ENCODE measurements around the gene EYS.

The EYS gene

DNA sequence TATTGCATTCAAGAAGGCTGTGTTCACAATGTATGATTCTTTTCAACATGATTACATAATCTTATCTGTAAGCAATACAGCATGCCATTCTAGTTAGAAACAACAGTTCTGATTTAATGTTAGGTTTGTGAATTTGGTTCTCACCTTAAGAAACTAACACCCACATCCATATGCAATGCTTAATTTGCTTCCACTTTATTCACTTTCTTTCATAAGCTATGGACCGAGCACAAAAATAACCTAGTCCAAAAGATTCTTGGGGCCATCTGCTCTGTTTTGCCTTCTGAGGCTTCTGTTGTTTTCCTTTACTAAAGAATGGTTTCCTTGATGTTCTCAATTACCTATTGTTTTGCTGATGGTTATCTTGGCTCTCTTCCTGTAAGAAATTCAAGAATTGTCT is 258.2 kb downstream of the EYS start:
- no peaks in the 10 kb centered on the region for H3K4me1 ChIP-seq (ENCODE audit: control extremely low read depth in 1 of 4, control insufficient read depth in 4 of 4, insufficient read depth in 4 of 4, low read length in 3 of 4)
- 86% methylated on average over 1 of the region's 1 CpG for WGBS (ENCODE audit: insufficient coverage)
- POLR2A ChIA-PET, result no interaction called here

GRCh38 chr6:65436281-65436680 is 270.7 kb downstream of the EYS start:
- Histone ChIP-seq H3K4me1 (ENCODE audit: control extremely low read depth in 1 of 4, control insufficient read depth in 4 of 4, insufficient read depth in 4 of 4, low read length in 3 of 4) (no peaks in the 10 kb centered on the region), H3K27me3 (replicated peaks in 2 of 5; ENCODE audit: control insufficient read depth in 4 of 5, insufficient read depth in 5 of 5, low read length in 4 of 5) (no peaks in the 10 kb centered on the region), H3K9me3 (ENCODE audit: control extremely low read depth in 1 of 5, control insufficient read depth in 4 of 5, insufficient read depth in 2 of 5, low read depth in 1 of 5, low read length in 4 of 5) (no peaks in the 10 kb centered on the region), H3K4me3 (ENCODE audit: control insufficient read depth in 1 of 7, extremely low read depth in 1 of 7, insufficient read depth in 4 of 7, low read depth in 2 of 7, low read length in 6 of 7) (no peak overlapping the region), H3K36me3 (ENCODE audit: control insufficient read depth in 4 of 4, insufficient read depth in 4 of 4, low read length in 3 of 4) (no peaks in the 10 kb centered on the region), H3K27ac (ENCODE audit: insufficient read depth in 1 of 2, low read depth in 1 of 2, low read length in 2 of 2, poor library complexity in 1 of 2, severe bottlenecking in 2 of 2) (no peak overlapping the region)
- POLR2A ChIA-PET, result no interaction called here
- WGBS (ENCODE audit: insufficient coverage), result no CpG with 5 or more reads among the region's 1 CpG
- CTCF ChIA-PET, result no interaction called here
- no peak for DNase-seq

More for the DNA sequence above, 258.2 kb downstream of the EYS start:
- no peak for DNase-seq
- H3K27me3 ChIP-seq (replicated peaks in 2 of 5; ENCODE audit: control insufficient read depth in 4 of 5, insufficient read depth in 5 of 5, low read length in 4 of 5), result no peaks in the 10 kb centered on the region
- H3K36me3 ChIP-seq (ENCODE audit: control insufficient read depth in 4 of 4, insufficient read depth in 4 of 4, low read length in 3 of 4), result no peaks in the 10 kb centered on the region
- H3K9me3 ChIP-seq (ENCODE audit: control extremely low read depth in 1 of 5, control insufficient read depth in 4 of 5, insufficient read depth in 2 of 5, low read depth in 1 of 5, low read length in 4 of 5), result no peaks in the 10 kb centered on the region
- no peak overlapping the region for H3K27ac ChIP-seq (ENCODE audit: insufficient read depth in 1 of 2, low read depth in 1 of 2, low read length in 2 of 2, poor library complexity in 1 of 2, severe bottlenecking in 2 of 2)
- H3K4me3 ChIP-seq (ENCODE audit: control insufficient read depth in 1 of 7, extremely low read depth in 1 of 7, insufficient read depth in 4 of 7, low read depth in 2 of 7, low read length in 6 of 7), result no peak overlapping the region
- CTCF ChIA-PET, result no interaction called here

DNA sequence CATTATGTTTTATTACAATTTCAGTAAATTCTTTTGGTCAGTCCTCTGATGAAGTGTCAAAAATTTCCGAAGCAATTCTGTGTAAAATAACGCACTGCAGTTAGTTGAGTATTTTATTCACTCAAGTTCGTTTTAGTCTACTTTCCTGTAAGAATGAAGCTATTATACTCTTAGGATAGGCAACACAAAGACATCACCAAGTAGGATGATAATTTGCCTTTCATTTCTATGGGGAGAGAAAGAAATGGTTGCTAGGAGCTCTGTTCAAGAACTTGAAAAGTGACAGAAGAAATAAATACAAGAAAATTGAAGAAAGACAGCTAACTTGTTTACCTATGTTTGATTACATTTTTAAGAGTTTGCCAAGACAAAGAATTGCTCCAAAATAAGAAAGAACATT is 290.4 kb downstream of the EYS start:
- Histone ChIP-seq H3K36me3 (ENCODE audit: control insufficient read depth in 4 of 4, insufficient read depth in 4 of 4, low read length in 3 of 4) (no peaks in the 10 kb centered on the region), H3K9me3 (ENCODE audit: control extremely low read depth in 1 of 5, control insufficient read depth in 4 of 5, insufficient read depth in 2 of 5, low read depth in 1 of 5, low read length in 4 of 5) (no peaks in the 10 kb centered on the region), H3K27ac (ENCODE audit: insufficient read depth in 1 of 2, low read depth in 1 of 2, low read length in 2 of 2, poor library complexity in 1 of 2, severe bottlenecking in 2 of 2) (no peak overlapping the region), H3K27me3 (replicated peaks in 2 of 5; ENCODE audit: control insufficient read depth in 4 of 5, insufficient read depth in 5 of 5, low read length in 4 of 5) (no peaks in the 10 kb centered on the region), H3K4me3 (ENCODE audit: control insufficient read depth in 1 of 7, extremely low read depth in 1 of 7, insufficient read depth in 4 of 7, low read depth in 2 of 7, low read length in 6 of 7) (no peak overlapping the region), H3K4me1 (ENCODE audit: control extremely low read depth in 1 of 4, control insufficient read depth in 4 of 4, insufficient read depth in 4 of 4, low read length in 3 of 4) (no peaks in the 10 kb centered on the region)
- no peak for DNase-seq
- CTCF ChIA-PET, result no interaction called here
- POLR2A ChIA-PET, result no interaction called here
- WGBS (ENCODE audit: insufficient coverage), result 100% methylated on average over 2 of the region's 3 CpGs

DNA sequence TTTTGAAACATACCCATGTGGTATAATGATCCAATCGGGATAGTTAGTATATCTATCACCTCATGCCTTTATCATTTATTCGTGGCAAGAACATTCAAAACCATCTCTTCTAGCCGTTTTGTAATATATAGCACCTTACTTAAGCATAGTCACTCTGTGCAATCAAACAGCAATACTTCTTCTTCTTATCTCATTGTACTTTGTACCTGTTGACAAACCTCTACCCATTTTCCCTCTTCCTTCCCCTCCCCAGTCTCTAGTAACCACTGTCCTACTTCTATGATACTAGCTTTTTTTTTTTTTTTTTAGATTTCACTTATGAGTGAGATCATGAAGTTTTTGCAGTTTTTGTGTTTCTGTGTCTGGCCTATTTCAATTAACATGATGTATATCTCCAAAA is 296.7 kb downstream of the EYS start:
- CTCF ChIA-PET, result no interaction called here
- no peak overlapping the region for H3K27ac ChIP-seq (ENCODE audit: insufficient read depth in 1 of 2, low read depth in 1 of 2, low read length in 2 of 2, poor library complexity in 1 of 2, severe bottlenecking in 2 of 2)
- 100% methylated on average over 2 of the region's 3 CpGs for WGBS (ENCODE audit: insufficient coverage)
- DNase-seq, result no peak
- no peaks in the 10 kb centered on the region for H3K36me3 ChIP-seq (ENCODE audit: control insufficient read depth in 4 of 4, insufficient read depth in 4 of 4, low read length in 3 of 4)
- H3K4me1 ChIP-seq (ENCODE audit: control extremely low read depth in 1 of 4, control insufficient read depth in 4 of 4, insufficient read depth in 4 of 4, low read length in 3 of 4), result no peaks in the 10 kb centered on the region
- H3K9me3 ChIP-seq (ENCODE audit: control extremely low read depth in 1 of 5, control insufficient read depth in 4 of 5, insufficient read depth in 2 of 5, low read depth in 1 of 5, low read length in 4 of 5), result peaks cover 0 to 2% (median 0%) of the 10 kb centered on the region in 5 experiments
- POLR2A ChIA-PET, result no interaction called here
- no peaks in the 10 kb centered on the region for H3K27me3 ChIP-seq (replicated peaks in 2 of 5; ENCODE audit: control insufficient read depth in 4 of 5, insufficient read depth in 5 of 5, low read length in 4 of 5)
- H3K4me3 ChIP-seq (ENCODE audit: control insufficient read depth in 1 of 7, extremely low read depth in 1 of 7, insufficient read depth in 4 of 7, low read depth in 2 of 7, low read length in 6 of 7), result no peak overlapping the region

DNA sequence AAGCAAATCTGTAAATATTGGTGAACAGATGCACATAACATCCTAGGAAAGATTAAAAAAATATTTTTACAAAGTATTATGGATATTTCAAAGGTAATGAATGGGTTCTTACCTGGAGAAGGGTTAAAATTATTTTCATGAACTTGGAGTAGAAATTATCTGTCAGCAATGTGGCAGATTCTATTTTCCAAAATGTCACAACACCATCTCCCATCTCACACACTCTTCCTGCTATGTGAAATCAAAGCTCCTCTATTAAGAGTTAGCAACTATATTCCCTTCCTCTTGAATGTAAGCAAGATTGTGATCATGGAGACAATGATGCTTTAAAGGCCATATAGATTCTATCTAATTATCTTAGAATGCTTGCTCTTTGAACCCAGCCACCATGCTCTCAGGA is 304.5 kb downstream of the EYS start:
- POLR2A ChIA-PET, result no interaction called here
- CTCF ChIA-PET, result no interaction called here
- Histone ChIP-seq H3K27me3 (replicated peaks in 2 of 5; ENCODE audit: control insufficient read depth in 4 of 5, insufficient read depth in 5 of 5, low read length in 4 of 5) (no peaks in the 10 kb centered on the region), H3K4me1 (ENCODE audit: control extremely low read depth in 1 of 4, control insufficient read depth in 4 of 4, insufficient read depth in 4 of 4, low read length in 3 of 4) (no peaks in the 10 kb centered on the region), H3K36me3 (ENCODE audit: control insufficient read depth in 4 of 4, insufficient read depth in 4 of 4, low read length in 3 of 4) (no peaks in the 10 kb centered on the region), H3K4me3 (ENCODE audit: control insufficient read depth in 1 of 7, extremely low read depth in 1 of 7, insufficient read depth in 4 of 7, low read depth in 2 of 7, low read length in 6 of 7) (no peak overlapping the region), H3K27ac (ENCODE audit: insufficient read depth in 1 of 2, low read depth in 1 of 2, low read length in 2 of 2, poor library complexity in 1 of 2, severe bottlenecking in 2 of 2) (no peak overlapping the region), H3K9me3 (ENCODE audit: control extremely low read depth in 1 of 5, control insufficient read depth in 4 of 5, insufficient read depth in 2 of 5, low read depth in 1 of 5, low read length in 4 of 5) (peaks cover 0 to 2% (median 0%) of the 10 kb centered on the region in 5 experiments)
- DNase-seq, result no peak

GRCh38 chr6:65399355-65400084 is 307.5 kb downstream of the EYS start:
- ChIA-PET POLR2A (no interaction called here), CTCF (no interaction called here)
- H3K4me1 ChIP-seq (ENCODE audit: control extremely low read depth in 1 of 4, control insufficient read depth in 4 of 4, insufficient read depth in 4 of 4, low read length in 3 of 4), result no peaks in the 10 kb centered on the region
- H3K27me3 ChIP-seq (replicated peaks in 2 of 5; ENCODE audit: control insufficient read depth in 4 of 5, insufficient read depth in 5 of 5, low read length in 4 of 5), result no peaks in the 10 kb centered on the region
- H3K4me3 ChIP-seq (ENCODE audit: control insufficient read depth in 1 of 7, extremely low read depth in 1 of 7, insufficient read depth in 4 of 7, low read depth in 2 of 7, low read length in 6 of 7), result no peak overlapping the region
- no peaks in the 10 kb centered on the region for H3K9me3 ChIP-seq (ENCODE audit: control extremely low read depth in 1 of 5, control insufficient read depth in 4 of 5, insufficient read depth in 2 of 5, low read depth in 1 of 5, low read length in 4 of 5)
- WGBS (ENCODE audit: insufficient coverage), result no CpG with 5 or more reads among the region's 1 CpG
- no peaks in the 10 kb centered on the region for H3K36me3 ChIP-seq (ENCODE audit: control insufficient read depth in 4 of 4, insufficient read depth in 4 of 4, low read length in 3 of 4)
- H3K27ac ChIP-seq (ENCODE audit: insufficient read depth in 1 of 2, low read depth in 1 of 2, low read length in 2 of 2, poor library complexity in 1 of 2, severe bottlenecking in 2 of 2), result no peak overlapping the region
- DNase-seq, result no peak

GRCh38 chr6:65398851-65399250 is 308.2 kb downstream of the EYS start:
- no peaks in the 10 kb centered on the region for H3K4me1 ChIP-seq (ENCODE audit: control extremely low read depth in 1 of 4, control insufficient read depth in 4 of 4, insufficient read depth in 4 of 4, low read length in 3 of 4)
- H3K36me3 ChIP-seq (ENCODE audit: control insufficient read depth in 4 of 4, insufficient read depth in 4 of 4, low read length in 3 of 4), result no peaks in the 10 kb centered on the region
- no peak overlapping the region for H3K27ac ChIP-seq (ENCODE audit: insufficient read depth in 1 of 2, low read depth in 1 of 2, low read length in 2 of 2, poor library complexity in 1 of 2, severe bottlenecking in 2 of 2)
- no CpG with 5 or more reads among the region's 2 CpGs for WGBS (ENCODE audit: insufficient coverage)
- H3K4me3 ChIP-seq (ENCODE audit: control insufficient read depth in 1 of 7, extremely low read depth in 1 of 7, insufficient read depth in 4 of 7, low read depth in 2 of 7, low read length in 6 of 7), result no peak overlapping the region
- DNase-seq, result no peak
- no peaks in the 10 kb centered on the region for H3K9me3 ChIP-seq (ENCODE audit: control extremely low read depth in 1 of 5, control insufficient read depth in 4 of 5, insufficient read depth in 2 of 5, low read depth in 1 of 5, low read length in 4 of 5)
- ChIA-PET CTCF (no interaction called here), POLR2A (no interaction called here)
- no peaks in the 10 kb centered on the region for H3K27me3 ChIP-seq (replicated peaks in 2 of 5; ENCODE audit: control insufficient read depth in 4 of 5, insufficient read depth in 5 of 5, low read length in 4 of 5)
